GM12872 (cell line): ENCODE data around the gene FAM117A.

Experiments used
- TF ChIP-seq, protein P1 (sequence below): IDR thresholded peaks from 3 replicates; pipeline ENCODE4 v1.5.1; 2011; ENCODE audit warnings: low read depth, mild to moderate bottlenecking, low read length, moderate library complexity; ENCODE audit not compliant: insufficient read depth

Gene FAM117A

DNA sequence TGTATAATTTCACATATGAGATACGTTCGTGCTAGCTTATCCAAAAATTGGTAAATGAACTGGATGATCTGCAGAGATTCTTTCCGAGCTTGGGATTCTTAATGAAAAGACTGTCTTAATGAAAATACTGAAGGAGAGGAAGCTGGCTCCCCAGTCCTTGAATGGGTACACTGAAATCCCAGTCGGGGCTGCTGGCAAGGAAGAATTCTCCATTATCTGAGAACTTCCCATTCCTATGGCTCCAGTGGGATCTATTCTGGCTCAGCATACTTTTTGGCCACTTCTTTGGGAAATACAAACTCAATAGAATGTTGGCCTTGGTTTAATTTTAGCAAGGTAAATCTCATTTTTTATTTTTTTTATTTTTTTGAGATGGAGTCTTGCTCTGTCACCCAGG, 32.5 kb downstream of the FAM117A start:
- TF ChIP-seq, protein P1, sequence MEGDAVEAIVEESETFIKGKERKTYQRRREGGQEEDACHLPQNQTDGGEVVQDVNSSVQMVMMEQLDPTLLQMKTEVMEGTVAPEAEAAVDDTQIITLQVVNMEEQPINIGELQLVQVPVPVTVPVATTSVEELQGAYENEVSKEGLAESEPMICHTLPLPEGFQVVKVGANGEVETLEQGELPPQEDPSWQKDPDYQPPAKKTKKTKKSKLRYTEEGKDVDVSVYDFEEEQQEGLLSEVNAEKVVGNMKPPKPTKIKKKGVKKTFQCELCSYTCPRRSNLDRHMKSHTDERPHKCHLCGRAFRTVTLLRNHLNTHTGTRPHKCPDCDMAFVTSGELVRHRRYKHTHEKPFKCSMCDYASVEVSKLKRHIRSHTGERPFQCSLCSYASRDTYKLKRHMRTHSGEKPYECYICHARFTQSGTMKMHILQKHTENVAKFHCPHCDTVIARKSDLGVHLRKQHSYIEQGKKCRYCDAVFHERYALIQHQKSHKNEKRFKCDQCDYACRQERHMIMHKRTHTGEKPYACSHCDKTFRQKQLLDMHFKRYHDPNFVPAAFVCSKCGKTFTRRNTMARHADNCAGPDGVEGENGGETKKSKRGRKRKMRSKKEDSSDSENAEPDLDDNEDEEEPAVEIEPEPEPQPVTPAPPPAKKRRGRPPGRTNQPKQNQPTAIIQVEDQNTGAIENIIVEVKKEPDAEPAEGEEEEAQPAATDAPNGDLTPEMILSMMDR, result no peak

DNA sequence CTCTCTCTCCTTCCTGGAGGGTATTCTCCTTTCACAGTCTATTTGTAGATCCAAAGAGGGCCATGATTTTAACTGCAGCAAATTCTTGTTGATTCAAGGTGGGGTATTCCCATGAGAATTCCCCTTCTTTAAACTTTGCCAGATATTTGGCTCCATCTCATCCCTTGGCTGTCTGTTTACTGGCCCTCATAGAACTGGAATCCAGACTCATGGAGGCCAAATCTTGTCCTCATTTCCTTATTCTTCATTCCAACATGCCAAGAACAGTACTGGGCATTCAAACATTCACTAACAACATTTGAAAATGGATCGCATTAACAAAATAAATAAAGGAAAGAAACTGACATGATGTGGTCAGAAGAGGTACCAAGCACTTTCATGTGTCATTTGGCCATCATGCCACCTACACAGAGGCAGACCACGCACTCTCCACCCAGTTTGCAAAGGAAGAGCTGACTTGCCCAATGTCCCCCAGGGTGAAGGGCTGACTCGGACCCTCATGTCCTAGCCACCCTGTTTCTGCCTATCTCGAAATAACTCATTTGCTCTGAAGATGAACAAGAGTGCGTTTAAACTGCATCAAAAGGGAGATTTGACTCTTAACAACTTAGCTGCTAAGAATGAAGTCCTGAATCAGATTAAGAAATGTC, 33.0 kb downstream of the FAM117A start:
- TF ChIP-seq, protein P1, result no peak

DNA sequence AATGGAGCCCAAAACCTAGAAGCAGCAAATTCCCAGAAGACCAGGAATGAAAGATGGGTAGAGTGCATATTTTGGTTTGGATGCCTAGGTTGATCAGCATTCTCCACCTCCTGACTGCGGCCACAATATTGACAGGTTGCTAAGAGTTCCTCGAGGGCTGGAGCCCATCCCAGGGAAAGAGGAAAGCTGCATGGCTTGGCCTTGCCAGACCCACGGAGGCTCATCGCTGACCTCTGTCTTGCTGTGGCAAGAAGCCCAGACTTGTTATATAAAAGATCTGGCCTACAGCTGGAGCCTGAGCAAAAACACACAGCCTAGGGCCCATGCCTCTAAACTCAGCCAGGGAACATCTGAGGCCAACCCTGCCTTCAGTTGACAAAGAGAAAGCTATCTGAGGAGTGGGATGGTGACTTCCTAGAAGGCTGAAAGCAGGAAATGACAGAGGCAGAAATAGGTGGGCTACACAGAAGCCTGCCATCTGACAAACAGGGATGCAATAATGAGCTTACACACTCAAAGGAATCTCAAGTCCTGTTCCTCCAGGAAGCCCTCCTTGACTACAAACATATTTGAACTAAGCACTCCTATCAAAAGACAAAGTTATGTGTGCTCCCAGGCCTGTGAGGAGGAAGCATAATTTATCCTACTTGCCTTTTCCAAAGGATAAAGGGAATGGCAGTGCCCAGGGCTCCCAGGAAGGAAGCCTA, 33.7 kb downstream of the FAM117A start:
- TF ChIP-seq, protein P1, result no peak

DNA sequence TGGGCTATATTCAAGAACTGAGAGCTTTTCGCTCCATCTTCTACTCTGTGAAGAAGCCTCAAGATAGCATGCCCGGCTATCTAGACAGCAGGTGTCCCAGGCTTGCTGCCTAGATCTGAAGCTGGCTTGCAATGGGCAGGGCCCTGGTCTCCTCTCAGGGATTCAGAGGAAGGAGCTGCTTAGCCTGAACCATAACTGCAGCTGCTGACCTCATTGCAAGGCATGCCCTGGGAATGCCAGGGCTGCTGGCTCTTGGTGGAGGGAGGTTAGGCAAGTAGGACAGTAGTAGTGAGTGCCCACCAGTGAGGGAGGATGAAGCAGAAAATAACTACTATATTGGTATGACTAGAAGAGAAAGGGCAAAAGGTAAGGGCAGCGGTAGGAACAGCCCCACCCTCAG, 34.9 kb downstream of the FAM117A start:
- TF ChIP-seq, protein P1, result no peak

DNA sequence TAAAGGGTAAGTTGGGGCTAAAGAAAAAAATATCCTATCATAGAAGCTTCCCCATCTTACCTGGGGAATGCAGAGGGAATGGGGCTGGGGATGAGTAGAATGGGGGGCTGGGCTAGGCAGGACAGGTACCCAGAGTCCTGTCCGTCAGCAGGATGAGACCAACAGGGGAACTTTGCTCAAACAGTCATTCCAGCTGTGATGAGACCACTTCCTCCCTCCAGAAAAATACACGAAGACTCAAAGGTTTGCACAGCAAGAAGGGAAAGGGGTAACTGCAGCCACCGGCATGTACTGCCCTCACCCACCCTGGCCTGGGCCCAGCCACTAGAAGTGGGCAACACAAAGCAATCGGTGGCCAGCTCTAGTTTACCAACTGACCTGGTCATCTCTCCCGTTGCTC, 35.5 kb downstream of the FAM117A start:
- TF ChIP-seq, protein P1, result no peak

DNA sequence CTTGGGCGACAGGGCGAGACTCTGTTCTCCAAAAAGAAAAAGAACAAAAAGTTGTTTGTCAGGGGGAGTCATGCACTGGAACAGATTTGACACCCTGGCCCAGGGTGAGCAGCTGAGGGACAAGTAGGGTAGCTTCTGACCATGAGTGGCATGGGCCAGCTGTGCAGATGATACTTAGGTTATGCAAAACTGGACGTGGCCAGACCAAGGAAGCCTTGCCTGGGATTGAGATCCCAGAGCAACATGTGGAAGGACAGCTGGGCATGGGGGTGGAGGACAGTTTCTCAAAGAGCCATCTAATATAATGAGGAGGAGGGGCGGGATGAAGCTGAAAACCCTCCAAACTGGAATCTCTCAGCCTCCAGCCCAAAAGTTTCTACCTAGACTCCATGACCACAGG, 36.6 kb downstream of the FAM117A start:
- TF ChIP-seq, protein P1, result no peak

DNA sequence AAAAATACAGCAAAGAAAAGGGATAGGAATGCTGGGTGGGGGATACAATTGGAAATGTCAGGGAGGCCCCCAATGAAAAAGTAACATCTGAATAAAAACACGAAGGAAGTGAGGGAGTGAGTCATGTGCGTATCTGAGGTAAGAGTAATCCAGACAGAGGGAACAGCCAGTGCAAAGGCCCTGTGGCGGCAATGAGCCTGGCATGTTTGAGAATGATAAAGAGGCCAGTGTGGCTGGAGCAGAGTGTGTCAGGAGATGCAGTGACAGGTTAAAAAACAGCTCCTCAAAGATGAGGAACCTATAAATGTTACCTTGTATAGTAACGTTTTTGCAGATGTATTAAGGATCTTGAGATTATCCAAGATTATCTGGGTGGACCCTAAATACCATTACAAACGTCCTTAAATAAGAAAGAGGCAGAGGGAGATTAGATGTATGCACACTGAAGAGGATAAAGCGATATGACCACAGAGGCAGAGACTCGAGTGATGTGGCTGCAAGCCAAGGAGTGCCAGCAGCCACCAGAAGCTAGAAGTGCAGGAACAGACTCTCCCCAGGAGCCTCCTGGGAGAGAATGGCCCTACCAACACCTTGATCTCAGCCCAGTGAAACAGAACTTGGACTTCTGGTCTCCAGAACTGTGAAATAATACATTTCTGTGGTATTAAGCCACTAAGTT, 38.3 kb downstream of the FAM117A start:
- TF ChIP-seq, protein P1, result no peak
